Large intestine (tissue), 3 donors: ENCODE data around the gene KIRREL3. TPM values are rescaled to one million over a fixed set of nuclear protein-coding genes. Genes with fewer than 3 reads are reported as not detected.

Source experiments
- DNase-seq, 2 donors: peaks; one replicate each; pipeline versions ENCODE4 v3.0.0 to v3.0.0-alpha.2; 2013
- H3K27ac ChIP-seq: one replicate; pipeline ENCODE4 v1.5.1; 2013; ENCODE audit warnings: low read length
- H3K27me3 ChIP-seq: 2 replicates; pipeline ENCODE4 v1.6.1; 2013; ENCODE audit warnings: low read length; ENCODE audit not compliant: control insufficient read depth, insufficient read depth
- H3K36me3 ChIP-seq: 2 replicates; pipeline ENCODE4 v1.6.1; 2013; ENCODE audit warnings: low read length; ENCODE audit not compliant: control insufficient read depth, insufficient read depth
- H3K4me1 ChIP-seq: one replicate; pipeline ENCODE4 v1.6.1; 2013; ENCODE audit warnings: low read length; ENCODE audit not compliant: control insufficient read depth, insufficient read depth
- H3K4me3 ChIP-seq: one replicate; pipeline ENCODE4 v1.5.1; 2013; ENCODE audit warnings: low read length
- H3K9me3 ChIP-seq: one replicate; pipeline ENCODE4 v1.6.1; 2013; ENCODE audit warnings: mild to moderate bottlenecking, low read depth, low read length, moderate library complexity; ENCODE audit not compliant: control insufficient read depth
- WGBS: methylation state at CpG from one replicate; pipeline ENCODE4 v1.1.5; 2013; ENCODE audit warnings: low lambda C conversion rate; ENCODE audit not compliant: insufficient coverage; 5-methylcytosine and 5-hydroxymethylcytosine counted together
- polyA plus RNA-seq: library from polyadenylated mRNA; unstranded; fragments of 120-200 nt; gene quantifications from one replicate; pipeline ENCODE4 v1.2.1, GENCODE V29; 2013

Gene KIRREL3
- polyA plus RNA-seq, 1 donor = 0.96 TPM

DNA sequence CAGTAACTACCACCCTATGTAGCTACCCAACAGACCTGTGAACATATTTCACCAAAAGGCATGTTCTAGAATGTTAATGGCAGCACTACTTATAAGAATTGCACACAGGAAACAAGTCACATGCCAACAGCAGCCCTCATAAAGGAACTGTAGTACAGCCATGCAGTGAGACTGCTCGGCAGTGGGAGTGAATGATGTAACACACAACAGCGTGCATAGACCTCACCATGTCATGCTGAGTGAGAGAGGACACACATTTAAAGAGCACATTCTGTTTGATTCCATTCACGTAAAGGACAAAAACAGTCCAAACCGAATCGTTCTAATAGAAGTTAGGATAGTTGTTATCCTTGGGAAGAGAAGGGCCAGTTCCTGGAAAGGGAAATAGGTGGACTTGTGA, 27.2 kb upstream of the KIRREL3 start:
- no peak for DNase-seq
- H3K36me3 ChIP-seq = no peaks in the 10 kb centered on the region
- H3K4me3 ChIP-seq = no peak overlapping the region
- H3K4me1 ChIP-seq = no peaks in the 10 kb centered on the region
- peaks cover under 1% of the 10 kb centered on the region for H3K9me3 ChIP-seq
- no peak overlapping the region for H3K27ac ChIP-seq
- peaks cover 5% of the 10 kb centered on the region for H3K27me3 ChIP-seq
- WGBS = 90% methylated on average over 3 of the region's 5 CpGs

DNA sequence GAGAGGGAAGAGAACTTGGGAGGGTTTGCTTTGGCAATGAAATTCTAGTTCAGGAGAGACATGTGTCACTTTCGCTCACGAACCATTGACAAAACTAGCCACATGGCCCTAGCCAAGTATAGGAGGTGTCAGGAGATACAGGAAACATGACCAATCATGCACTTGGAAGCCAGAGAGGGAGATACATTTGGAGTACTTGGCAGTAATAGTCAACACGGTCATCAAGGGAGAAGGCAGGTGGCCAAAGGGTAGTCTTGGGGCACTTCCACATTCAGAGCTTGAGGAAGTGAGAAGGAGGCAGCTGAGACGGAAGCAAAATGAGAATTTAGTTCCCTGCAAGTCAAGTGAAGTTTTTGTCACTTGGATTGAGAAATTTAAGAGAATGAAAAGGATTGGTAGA, 26.4 kb upstream of the KIRREL3 start:
- Histone ChIP-seq H3K4me1 (no peaks in the 10 kb centered on the region), H3K27me3 (peaks cover 5% of the 10 kb centered on the region), H3K4me3 (no peak overlapping the region), H3K36me3 (no peaks in the 10 kb centered on the region), H3K9me3 (no peaks in the 10 kb centered on the region), H3K27ac (no peak overlapping the region)
- no peak for DNase-seq
- 100% methylated on average over 1 of the region's 4 CpGs for WGBS

DNA sequence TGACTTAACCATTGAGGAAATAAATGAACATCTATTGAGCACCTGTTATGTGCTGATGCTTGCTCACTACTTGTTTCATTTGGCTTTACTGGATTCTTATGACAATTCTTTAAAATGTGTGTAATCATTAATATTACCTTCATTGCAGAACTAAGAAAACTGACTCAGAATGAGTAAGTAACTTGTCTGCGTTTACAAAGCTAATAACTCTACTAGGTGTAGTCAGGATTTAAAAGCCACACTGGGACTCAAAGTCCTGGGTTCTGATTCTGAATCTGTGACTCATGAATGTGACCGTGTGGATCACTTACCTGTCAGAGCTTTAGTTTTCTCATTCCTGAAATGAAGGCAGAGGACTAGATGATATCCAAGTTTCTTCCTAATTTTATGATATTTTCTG, 23.4 kb upstream of the KIRREL3 start:
- WGBS = 100% methylated on average over 1 of the region's 2 CpGs
- Histone ChIP-seq H3K27me3 (peaks cover 2% of the 10 kb centered on the region), H3K36me3 (no peaks in the 10 kb centered on the region), H3K27ac (no peak overlapping the region), H3K9me3 (no peaks in the 10 kb centered on the region), H3K4me1 (no peaks in the 10 kb centered on the region), H3K4me3 (no peak overlapping the region)
- no peak for DNase-seq

DNA sequence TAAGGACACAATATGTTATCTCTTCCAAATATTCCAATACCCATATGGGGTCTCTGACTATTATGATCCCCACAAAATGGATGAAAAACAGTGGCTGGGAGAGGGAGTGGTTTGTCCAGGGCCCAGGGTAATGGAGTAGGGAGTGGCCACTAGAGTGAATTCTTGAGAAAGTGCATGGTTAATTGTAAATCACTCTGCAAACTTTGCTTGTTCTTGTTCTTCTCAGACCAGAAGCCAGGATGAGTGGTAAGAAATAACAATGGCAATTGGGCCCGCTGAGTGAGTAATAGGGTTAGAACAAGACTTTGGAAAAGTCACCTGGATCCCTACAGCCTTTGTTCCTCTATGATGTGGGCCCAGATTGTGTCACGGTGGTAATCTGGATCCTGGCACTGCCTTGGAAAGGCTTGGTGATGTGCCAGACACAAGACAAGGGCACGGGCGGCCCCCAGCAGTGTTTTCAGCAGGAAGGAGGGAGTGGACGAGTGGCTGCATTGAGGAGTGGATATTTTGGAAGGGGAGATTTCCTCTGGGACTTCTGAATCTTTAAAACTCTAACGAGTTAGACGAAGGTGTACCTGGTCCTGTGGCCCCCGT, 18.2 kb upstream of the KIRREL3 start:
- no peak overlapping the region for H3K4me3 ChIP-seq
- no peak overlapping the region for H3K27ac ChIP-seq
- DNase-seq = no peak
- WGBS = 100% methylated on average over 2 of the region's 8 CpGs
- peaks cover 5% of the 10 kb centered on the region for H3K27me3 ChIP-seq
- no peaks in the 10 kb centered on the region for H3K4me1 ChIP-seq
- no peaks in the 10 kb centered on the region for H3K9me3 ChIP-seq
- no peaks in the 10 kb centered on the region for H3K36me3 ChIP-seq

DNA sequence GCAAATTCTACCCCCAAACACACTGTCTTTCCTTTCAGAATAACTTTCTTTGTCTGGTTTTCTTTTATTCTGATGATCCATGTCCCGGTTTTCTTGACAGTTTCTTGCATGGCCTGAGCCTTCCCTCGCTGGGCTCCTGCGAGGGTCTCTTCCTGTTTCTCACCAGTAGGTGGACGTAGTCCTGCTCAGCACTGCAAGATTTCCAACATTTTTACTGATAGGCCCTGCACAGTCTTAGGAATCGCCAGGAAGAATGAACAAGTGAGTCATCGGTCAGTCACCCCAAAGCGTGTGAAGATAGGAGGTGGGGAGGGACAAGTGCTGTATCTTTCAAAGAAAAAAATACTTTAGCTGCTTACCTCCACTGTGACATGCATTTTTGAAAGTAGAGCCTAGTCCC, 16.9 kb upstream of the KIRREL3 start:
- 80% methylated on average over 1 of the region's 7 CpGs for WGBS
- Histone ChIP-seq H3K9me3 (no peaks in the 10 kb centered on the region), H3K36me3 (no peaks in the 10 kb centered on the region), H3K27ac (no peak overlapping the region), H3K27me3 (peaks cover 10% of the 10 kb centered on the region), H3K4me3 (no peak overlapping the region), H3K4me1 (no peaks in the 10 kb centered on the region)
- DNase-seq = peak; percentile 21 to 45

- no peak overlapping the region for H3K27ac ChIP-seq
- 58% methylated on average over 2 of the region's 5 CpGs for WGBS
- peaks cover 25% of the 10 kb centered on the region for H3K27me3 ChIP-seq
- H3K4me3 ChIP-seq = no peak overlapping the region
- H3K9me3 ChIP-seq = no peaks in the 10 kb centered on the region
- H3K36me3 ChIP-seq = no peaks in the 10 kb centered on the region
- no peaks in the 10 kb centered on the region for H3K4me1 ChIP-seq
- no peak for DNase-seq
Observed at GRCh38 chr11:127013550-127013949, 13.0 kb upstream of the KIRREL3 start.

DNA sequence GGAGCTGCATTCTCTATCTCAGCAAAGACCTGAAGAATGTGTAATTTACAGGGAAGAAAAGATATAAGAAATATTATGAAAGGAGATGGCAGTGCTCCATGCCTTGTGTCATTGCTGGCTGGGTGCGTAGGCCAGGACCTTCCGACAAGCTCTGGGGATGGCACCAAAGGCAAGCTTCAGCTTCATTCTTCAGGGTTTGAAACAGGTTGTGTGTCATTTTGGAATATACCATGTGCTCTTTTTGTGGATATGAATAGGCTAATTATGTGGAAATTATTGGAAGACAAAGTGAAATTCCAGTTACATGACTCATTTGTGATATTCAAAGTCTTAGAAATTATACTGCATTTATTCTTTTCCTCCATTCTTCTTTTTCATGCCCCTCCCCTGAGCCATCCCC, 5.7 kb upstream of the KIRREL3 start:
- no peak overlapping the region for H3K4me3 ChIP-seq
- DNase-seq = no peak
- no peaks in the 10 kb centered on the region for H3K36me3 ChIP-seq
- peaks cover 70% of the 10 kb centered on the region for H3K27me3 ChIP-seq
- no CpG with 5 or more reads among the region's 2 CpGs for WGBS
- H3K27ac ChIP-seq = no peak overlapping the region
- peaks cover 3% of the 10 kb centered on the region for H3K9me3 ChIP-seq
- no peaks in the 10 kb centered on the region for H3K4me1 ChIP-seq

GRCh38 chr11:127003260-127003981, 2.9 kb upstream of the KIRREL3 start:
- Histone ChIP-seq H3K36me3 (no peaks in the 10 kb centered on the region), H3K27ac (no peak overlapping the region), H3K27me3 (peaks cover 85% of the 10 kb centered on the region), H3K4me3 (no peak overlapping the region), H3K4me1 (no peaks in the 10 kb centered on the region), H3K9me3 (peaks cover 3% of the 10 kb centered on the region)
- WGBS = no CpG with 5 or more reads among the region's 62 CpGs
- DNase-seq = peak; percentile 20 to 44

- Histone ChIP-seq H3K36me3 (no peaks in the 10 kb centered on the region), H3K4me3 (no peak overlapping the region), H3K9me3 (peaks cover 3% of the 10 kb centered on the region), H3K27me3 (peaks cover 92% of the 10 kb centered on the region), H3K27ac (no peak overlapping the region), H3K4me1 (no peaks in the 10 kb centered on the region)
- DNase-seq = no peak
- WGBS = 60% methylated on average over 1 of the region's 16 CpGs
Observed at GRCh38 chr11:127002669-127003259, 2.2 kb upstream of the KIRREL3 start.

DNA sequence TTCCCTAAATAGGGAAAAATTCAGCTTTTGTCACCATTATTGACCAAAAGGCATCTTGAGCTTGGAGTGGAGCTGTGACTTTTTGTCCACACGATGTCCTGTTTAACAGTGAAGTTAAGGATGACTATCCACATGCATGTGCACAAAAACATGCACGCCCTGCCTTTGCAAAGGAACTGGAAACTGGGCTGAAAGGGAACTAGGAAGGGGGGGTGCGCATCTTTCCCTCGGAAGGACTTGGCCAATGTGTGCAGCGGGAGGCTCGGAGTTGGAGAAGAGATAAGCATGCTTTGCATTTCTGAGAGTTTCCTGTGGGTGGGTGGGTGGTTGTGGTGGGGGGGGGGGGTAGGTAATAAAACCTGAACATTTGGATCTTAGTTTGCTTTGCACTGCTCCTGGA, 411 bp upstream of the KIRREL3 start:
- WGBS = no CpG with 5 or more reads among the region's 6 CpGs
- no peak overlapping the region for H3K27ac ChIP-seq
- no peak for DNase-seq
- H3K27me3 ChIP-seq = peaks cover 97% of the 10 kb centered on the region
- no peaks in the 10 kb centered on the region for H3K4me1 ChIP-seq
- H3K36me3 ChIP-seq = no peaks in the 10 kb centered on the region
- no peak overlapping the region for H3K4me3 ChIP-seq
- peaks cover 3% of the 10 kb centered on the region for H3K9me3 ChIP-seq
